Islet of Langerhans (tissue), 1 donor: ENCODE measurements around the gene RASGRF1.

Source experiments
- FAIRE-seq: peaks from one replicate; lab custom pipeline; 2011; peaks lifted over from hg19 to GRCh38; lab: Jason Lieb, UNC

RASGRF1 gene

DNA sequence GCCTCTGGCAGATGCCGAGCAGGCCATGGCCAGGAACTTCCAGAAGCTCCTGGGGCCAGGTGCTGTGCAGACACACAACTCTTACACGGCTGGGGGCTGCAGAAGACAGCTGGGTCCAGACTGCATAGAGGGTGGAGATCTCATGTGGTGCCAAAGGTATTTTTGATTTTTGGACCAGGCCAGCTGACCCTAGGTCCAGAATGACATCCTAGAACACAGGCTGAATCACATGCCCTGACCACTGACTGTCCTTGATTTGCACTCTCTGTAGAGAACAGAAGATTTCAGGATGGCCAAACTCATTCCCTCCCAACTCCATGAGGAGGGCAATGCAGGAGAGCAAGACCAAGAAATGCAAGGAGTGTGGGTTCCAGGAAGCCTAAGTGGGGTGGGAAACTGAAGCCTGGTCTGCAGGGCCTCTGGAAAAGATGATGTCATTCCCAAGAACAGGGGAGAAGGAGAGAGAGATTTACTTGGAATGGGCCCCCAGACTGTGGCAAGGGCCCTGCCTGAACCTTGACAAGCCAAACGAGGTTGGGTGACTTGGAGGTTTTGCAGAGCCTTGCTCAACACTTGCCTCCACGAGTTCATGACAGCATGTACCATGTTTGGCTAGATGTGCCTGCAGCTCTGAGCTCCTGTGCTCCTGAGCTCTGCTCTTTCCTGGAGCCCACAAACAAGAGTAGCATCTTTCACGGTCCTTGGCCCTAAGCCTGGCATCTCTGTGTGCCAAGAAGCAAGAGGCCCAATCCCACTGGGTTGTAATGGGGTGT is 107.2 kb downstream of the RASGRF1 start:
- no peak for FAIRE-seq

DNA sequence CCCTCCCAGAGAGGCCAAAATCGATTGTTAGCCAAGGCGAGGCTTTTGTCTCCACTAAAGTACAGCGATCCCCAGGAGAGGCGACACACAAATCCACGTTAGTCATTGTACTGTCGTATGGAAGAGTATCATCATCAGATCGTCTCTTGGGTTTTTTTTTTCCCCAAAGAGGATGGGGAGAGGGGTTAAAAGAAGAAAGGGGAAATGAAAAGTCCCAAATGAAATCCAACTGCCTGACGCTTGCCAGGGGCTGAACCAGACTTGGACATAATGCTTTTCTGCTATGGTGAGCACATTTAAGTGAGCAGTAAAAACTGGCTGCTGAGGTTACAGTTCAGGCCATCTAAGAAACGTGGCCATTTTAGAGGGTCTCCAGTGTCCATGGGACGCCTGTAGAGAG is 107.8 kb downstream of the RASGRF1 start:
- FAIRE-seq, result no peak

DNA sequence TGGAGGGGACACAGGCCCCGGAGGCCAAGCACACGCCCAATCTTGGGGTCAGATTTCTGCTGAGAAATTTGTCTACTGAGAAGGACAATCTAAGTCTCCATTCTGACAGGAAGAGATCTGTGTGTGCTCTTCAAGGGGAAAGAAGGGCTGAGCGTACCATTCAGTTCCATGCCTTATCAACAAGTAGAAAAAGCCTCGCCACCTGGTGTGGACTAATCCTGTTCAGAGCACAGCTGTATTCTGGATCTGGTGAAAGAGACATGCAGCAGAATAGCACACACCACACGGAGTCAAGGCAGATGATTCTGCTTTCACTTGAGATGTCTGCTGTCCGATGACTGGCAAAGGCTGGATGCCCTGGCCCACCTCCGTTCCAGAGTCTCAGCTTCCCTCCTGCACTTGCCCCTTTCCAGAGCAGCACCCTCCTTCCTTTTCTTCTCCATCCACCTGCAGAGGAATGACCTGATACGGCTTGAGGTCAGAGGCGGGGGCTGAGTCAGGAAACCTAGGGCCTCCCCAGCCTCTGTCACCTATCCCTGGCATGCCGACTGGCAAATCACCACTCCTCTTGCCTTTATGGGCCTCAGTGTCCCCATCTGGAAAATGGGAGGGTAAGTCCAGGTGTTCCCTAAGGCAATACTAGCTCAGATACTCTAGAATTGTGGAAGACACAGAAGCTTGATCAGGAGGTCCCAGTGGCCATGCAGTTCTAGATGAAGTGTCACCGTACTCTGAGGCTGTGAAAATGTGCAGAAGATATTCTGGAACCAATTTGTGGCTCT is 108.9 kb downstream of the RASGRF1 start:
- FAIRE-seq, result no peak

GRCh38 chr15:78979456-78980320 is 110.9 kb downstream of the RASGRF1 start:
- no peak for FAIRE-seq

GRCh38 chr15:78978601-78979179 is 111.9 kb downstream of the RASGRF1 start:
- FAIRE-seq, result no peak

- no peak for FAIRE-seq
Measured at GRCh38 chr15:78977591-78978347, 112.8 kb downstream of the RASGRF1 start.

DNA sequence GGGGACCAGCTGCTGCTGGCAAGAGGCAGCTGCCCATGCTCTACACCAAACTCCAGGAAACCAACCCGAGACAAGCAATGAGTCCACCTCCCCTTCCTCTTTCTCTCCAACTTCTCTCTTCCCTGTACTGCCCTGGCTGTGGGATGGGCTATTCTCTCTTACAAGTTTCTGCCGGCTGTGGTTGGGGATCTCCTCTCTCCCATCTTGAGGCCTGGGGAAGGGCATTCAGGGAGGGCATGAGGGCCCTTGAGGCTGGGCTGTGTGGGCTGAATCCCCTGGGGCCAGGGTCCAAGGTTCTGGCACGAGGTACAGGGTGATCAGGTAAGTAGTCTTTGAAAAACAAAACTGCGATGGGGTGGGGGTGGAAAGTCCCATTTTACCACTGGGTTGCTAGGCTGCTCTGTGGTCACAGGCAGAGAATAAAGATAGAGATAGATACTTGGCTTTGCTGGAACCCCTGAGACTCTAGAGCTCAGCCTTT is 113.4 kb downstream of the RASGRF1 start:
- FAIRE-seq, result no peak

GRCh38 chr15:78976691-78977090 is 113.9 kb downstream of the RASGRF1 start:
- no peak for FAIRE-seq

DNA sequence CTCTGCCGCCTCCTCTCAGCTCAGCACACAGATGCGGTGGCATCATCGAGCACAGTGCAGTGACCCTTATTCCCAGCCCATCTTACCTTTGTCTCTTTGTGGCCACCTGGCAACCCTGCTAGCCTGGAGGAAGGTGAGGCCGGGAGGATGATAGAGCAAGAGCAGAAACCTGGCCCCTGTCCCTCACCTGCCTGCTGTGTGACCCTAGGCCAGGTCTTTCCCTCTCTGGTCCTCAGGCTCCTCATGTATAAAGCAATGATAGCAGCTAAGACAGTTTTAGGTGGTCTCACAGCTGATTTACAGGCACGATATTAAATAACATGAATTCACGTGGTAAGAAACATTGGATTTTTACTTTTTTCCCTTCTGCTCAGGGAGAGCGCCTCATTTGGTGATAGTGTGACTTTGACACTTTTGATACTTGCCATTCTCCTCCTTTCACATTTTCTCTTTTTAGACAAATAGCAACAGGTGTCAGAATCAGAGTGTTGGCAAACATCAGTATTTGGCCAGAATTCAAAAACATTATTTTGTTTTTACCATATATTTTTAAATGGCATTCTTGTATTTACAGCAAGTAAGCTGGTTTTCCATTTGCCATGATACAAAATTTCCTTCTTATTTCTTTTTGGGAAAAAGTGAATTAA is 116.2 kb downstream of the RASGRF1 start:
- no peak for FAIRE-seq

DNA sequence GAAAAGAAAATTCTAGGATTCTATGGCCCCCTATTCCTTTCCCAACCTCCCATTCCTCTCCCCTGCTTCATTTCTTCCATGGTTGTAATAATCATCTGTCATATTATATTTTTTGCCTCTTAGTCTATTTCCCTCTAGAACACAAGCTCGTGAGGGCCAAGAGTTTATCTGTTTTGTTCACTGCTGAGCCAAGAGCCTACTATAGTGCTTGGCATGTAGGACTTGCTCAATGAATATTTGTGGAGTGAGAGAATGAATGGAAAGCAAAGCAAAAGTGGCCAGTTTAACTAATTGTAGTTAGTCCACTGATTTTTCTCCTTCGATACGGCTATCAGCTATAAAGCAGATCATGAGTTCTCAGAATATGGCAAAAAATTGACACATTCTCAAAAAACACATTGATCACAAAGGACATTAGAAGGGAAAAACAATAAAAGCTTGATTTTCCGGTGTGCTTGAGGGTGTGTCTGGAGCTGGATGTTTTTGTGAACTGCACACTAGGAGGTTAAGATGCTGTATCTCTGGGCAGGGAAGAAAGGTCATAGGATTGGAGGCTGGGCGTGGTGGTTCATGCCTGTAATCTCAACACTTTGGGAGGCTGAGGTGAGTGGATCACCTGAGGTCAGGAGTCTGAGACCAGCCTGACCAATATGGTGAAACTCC is 120.8 kb downstream of the RASGRF1 start:
- FAIRE-seq, result no peak

DNA sequence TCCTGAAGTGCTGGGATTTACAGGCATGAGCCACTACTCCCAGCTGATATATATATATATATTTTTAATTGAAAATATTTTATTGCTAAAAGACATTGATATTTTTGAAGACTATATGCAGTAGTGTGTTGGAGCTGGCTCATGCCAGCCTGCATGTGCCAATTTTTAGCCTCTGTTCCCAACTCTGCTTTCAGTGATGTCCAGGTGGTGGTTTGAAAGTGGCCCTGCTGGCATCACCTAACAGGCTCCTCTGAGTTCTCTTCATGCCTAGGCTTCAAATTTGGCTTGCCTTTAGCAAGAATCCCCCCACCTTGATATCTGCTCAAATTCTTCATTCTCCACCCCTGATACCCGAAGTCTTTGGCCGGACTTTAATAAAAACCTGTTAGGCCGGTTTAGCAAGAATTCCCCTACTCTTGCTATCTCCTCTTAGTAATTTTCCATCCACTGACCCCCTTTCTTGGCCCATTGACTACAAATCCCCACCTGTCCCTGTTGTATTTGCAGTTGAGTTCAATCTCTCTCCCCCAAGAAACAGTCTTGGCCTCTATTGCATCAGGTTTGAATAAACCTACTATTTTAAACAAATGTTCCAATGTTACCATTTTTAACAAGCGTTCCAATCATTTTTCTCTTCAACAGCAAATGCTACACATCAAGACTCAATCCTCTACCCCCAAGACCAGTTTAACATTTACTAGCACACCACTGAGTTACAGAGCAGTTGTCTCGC is 121.9 kb downstream of the RASGRF1 start:
- FAIRE-seq, result no peak

- FAIRE-seq, result no peak
Measured at GRCh38 chr15:78968114-78968513, 122.5 kb downstream of the RASGRF1 start.

- FAIRE-seq, result no peak
Measured at GRCh38 chr15:78960308-78960707, 130.3 kb downstream of the RASGRF1 start.

- FAIRE-seq, result no peak
Measured at GRCh38 chr15:78959360-78959759, 131.2 kb downstream of the RASGRF1 start.

- FAIRE-seq, result no peak
Measured at GRCh38 chr15:78957416-78958093, 133.0 kb downstream of the RASGRF1 start.

- FAIRE-seq, result no peak
Measured at GRCh38 chr15:78956937-78957336, 133.6 kb downstream of the RASGRF1 start.

GRCh38 chr15:78955355-78955754 is 135.2 kb downstream of the RASGRF1 start:
- FAIRE-seq, result no peak

GRCh38 chr15:78951841-78952238 is 138.7 kb downstream of the RASGRF1 start:
- FAIRE-seq, result no peak
